HEK293T (cell line): Measurements from ENCODE around the gene MICAL2.

Experiments used
- CTCF ChIA-PET: fragments of 350-600 bp; formaldehyde crosslinking; extraction: SDS; loops from one replicate; lab custom pipeline; 2021; ENCODE audit warnings: antibody characterized with exemption, inconsistent platforms; lab: Yijun Ruan, JAX
- POLR2A ChIA-PET: fragments of 350-600 bp; formaldehyde crosslinking; extraction: SDS; loops from one replicate; lab custom pipeline; 2020; ENCODE audit warnings: antibody characterized with exemption, inconsistent platforms; lab: Yijun Ruan, JAX
- DNase-seq: peaks from one replicate; pipeline ENCODE4 v3.0.0; 2012; ENCODE audit warnings: mixed read lengths; ENCODE audit errors: extremely low spot score
- ARNT ChIP-seq: fragments of 450-650 bp; IDR thresholded peaks from 2 replicates; pipeline ENCODE4 v1.6.1; 2017; ENCODE audit warnings: mild to moderate bottlenecking
- BHLHE40 ChIP-seq: fragments of 450-650 bp; IDR thresholded peaks from 2 replicates; pipeline ENCODE4 v1.6.1; 2016; ENCODE audit warnings: mild to moderate bottlenecking, moderate library complexity, borderline replicate concordance
- CTBP1 ChIP-seq: fragments of 450-650 bp; IDR thresholded peaks from 2 replicates; pipeline ENCODE4 v1.6.1; 2016; ENCODE audit warnings: borderline replicate concordance
- ELF4 ChIP-seq: fragments of 450-650 bp; IDR thresholded peaks from 2 replicates; pipeline ENCODE4 v1.6.1; 2017; ENCODE audit warnings: antibody characterized with exemption
- FOXA1 ChIP-seq: fragments of 450-650 bp; IDR thresholded peaks from 2 replicates; pipeline ENCODE4 v1.6.1; 2016; ENCODE audit warnings: mild to moderate bottlenecking
- FOXK2 ChIP-seq: fragments of 450-650 bp; IDR thresholded peaks from 2 replicates; pipeline ENCODE4 v1.6.1; 2016; ENCODE audit warnings: mild to moderate bottlenecking
- FOXM1 ChIP-seq: fragments of 450-650 bp; IDR thresholded peaks from 2 replicates; pipeline ENCODE4 v1.6.1; 2017; ENCODE audit warnings: mild to moderate bottlenecking, borderline replicate concordance
- HDGF ChIP-seq: fragments of 450-650 bp; IDR thresholded peaks from 2 replicates; pipeline ENCODE4 v1.6.1; 2017; ENCODE audit warnings: antibody characterized with exemption, borderline replicate concordance
- L3MBTL2 ChIP-seq: fragments of 450-650 bp; conservative IDR thresholded peaks from 2 replicates; pipeline ENCODE4 v1.6.1; 2016; ENCODE audit warnings: mild to moderate bottlenecking
- LEF1 ChIP-seq: fragments of 450-650 bp; IDR thresholded peaks from 2 replicates; pipeline ENCODE4 v1.6.1; 2017; ENCODE audit warnings: mild to moderate bottlenecking, borderline replicate concordance
- NFRKB ChIP-seq: fragments of 450-650 bp; IDR thresholded peaks from 2 replicates; pipeline ENCODE4 v1.6.1; 2016; ENCODE audit warnings: mild to moderate bottlenecking, moderate library complexity
- SP1 ChIP-seq: fragments of 450-650 bp; IDR thresholded peaks from 2 replicates; pipeline ENCODE4 v1.6.1; 2017
- SUZ12 ChIP-seq: fragments of 450-650 bp; IDR thresholded peaks from 2 replicates; pipeline ENCODE4 v1.6.1; 2016; ENCODE audit warnings: mild to moderate bottlenecking
- TARDBP ChIP-seq: fragments of 450-650 bp; IDR thresholded peaks from 2 replicates; pipeline ENCODE4 v1.6.1; 2016
- ZNF384 ChIP-seq: fragments of 450-650 bp; IDR thresholded peaks from 2 replicates; pipeline ENCODE4 v1.6.1; 2016
- TF ChIP-seq, protein P1 (sequence below): fragments of 450-650 bp; IDR thresholded peaks from 2 replicates; pipeline ENCODE4 v1.6.1; 2016

The MICAL2 gene

GRCh38 chr11:12165237-12165875 lies 55.0 kb downstream of the MICAL2 start:
- POLR2A ChIA-PET, result no interaction called here
- no peak for TF ChIP-seq BHLHE40
- no peak for TF ChIP-seq FOXK2
- no peak for TF ChIP-seq HDGF
- no peak for TF ChIP-seq FOXM1
- no peak for TF ChIP-seq L3MBTL2
- no peak for TF ChIP-seq SP1
- TF ChIP-seq, protein P1, sequence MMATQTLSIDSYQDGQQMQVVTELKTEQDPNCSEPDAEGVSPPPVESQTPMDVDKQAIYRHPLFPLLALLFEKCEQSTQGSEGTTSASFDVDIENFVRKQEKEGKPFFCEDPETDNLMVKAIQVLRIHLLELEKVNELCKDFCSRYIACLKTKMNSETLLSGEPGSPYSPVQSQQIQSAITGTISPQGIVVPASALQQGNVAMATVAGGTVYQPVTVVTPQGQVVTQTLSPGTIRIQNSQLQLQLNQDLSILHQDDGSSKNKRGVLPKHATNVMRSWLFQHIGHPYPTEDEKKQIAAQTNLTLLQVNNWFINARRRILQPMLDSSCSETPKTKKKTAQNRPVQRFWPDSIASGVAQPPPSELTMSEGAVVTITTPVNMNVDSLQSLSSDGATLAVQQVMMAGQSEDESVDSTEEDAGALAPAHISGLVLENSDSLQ, result no peak
- no peak for TF ChIP-seq ELF4
- no peak for TF ChIP-seq NFRKB
- TF ChIP-seq FOXA1, result no peak
- no peak for TF ChIP-seq TARDBP
- no peak for TF ChIP-seq ARNT
- DNase-seq, result no peak
- CTCF ChIA-PET, result no interaction called here

DNA sequence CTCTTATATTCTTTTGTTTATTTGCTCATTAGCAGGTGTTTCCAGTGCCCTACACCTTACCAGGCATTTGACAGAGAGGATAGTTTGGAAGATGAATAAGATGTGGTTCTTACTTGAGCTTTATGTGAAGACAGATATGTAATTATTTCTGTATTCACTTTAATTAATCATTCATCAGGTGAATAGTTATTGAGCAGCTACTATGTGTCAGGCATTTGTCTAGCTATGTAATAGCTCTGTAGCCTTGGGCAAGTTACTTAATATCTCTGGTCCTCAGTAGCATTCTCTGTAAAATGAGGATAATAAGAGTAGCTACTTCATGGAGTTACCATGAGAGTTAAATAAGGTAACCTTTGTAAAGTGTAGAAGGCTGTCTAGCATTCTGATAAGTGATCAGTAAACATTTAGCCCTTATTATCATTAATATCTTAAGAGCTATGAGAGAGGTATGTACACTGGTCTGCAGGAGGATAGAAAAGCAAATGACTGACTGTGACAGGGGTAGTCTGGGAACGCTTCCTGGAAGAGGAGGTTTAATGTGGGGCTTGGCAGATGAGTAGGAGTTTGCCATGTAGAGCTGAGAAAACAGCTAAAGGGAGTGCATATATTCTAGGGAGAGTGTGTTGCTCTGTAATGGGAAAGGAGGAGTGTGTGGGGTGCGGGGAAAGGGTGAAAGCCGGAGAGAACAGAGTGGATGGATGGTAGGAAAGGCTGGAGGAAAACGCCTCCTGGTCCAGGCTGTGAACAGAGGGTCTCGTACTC lies 56.1 kb downstream of the MICAL2 start:
- DNase-seq, result no peak
- TF ChIP-seq SP1, result no peak
- ChIA-PET POLR2A (no interaction called here), CTCF (no interaction called here)

DNA sequence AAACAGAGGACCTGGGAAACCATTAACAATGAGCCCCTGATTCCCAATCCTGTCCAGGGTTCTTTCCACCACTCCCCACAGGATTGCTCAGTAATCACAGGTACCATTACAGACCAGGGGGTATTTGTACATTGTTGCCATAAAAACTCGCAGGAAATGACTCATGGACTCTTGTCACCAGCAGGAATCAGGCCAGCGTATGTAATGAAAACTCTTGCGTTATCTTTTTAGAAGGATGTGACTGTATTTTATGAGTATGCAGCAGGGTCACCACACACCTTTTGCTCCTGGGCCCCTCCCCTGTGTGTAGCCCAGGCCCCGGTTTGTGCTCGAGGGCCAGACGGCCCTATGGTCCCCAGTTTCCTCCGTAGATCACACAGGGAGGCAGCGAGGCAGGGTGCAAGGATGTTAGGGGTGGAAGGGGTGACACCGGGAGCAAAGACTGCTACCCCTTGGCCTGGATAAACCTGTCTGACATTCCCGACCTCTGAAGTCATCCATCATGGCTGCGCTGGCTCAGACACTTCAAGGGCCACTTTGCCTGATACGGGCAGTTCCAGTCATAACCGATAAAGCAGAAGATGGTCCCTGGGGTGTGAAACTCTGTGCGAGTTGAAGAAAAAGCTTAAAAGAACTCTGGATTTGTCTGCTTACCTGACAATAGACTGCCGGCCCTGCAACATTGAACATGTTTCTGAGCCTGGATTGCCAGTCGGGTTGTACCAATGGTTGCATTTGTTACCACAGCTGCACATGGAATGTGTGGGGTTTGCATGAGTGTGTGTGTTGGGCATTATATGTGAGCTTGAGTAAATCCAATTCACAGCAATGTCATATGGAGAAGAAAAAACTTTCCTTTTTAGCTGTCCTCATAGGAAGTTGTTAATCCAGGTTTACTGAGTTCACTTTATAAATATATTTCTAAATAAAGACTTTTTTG lies 56.9 kb downstream of the MICAL2 start:
- TF ChIP-seq FOXA1, result no peak
- TF ChIP-seq CTBP1, result no peak
- TF ChIP-seq FOXM1, result no peak
- no peak for TF ChIP-seq ZNF384
- TF ChIP-seq, protein P1, result no peak
- TF ChIP-seq BHLHE40, result no peak
- no peak for TF ChIP-seq ELF4
- TF ChIP-seq ARNT, result no peak
- TF ChIP-seq SUZ12, result no peak
- TF ChIP-seq NFRKB, result no peak
- TF ChIP-seq LEF1, result no peak
- no peak for TF ChIP-seq HDGF
- TF ChIP-seq L3MBTL2, result no peak
- no peak for TF ChIP-seq FOXK2
- no peak for TF ChIP-seq SP1
- TF ChIP-seq TARDBP, result no peak
- no peak for DNase-seq
- ChIA-PET CTCF (no interaction called here), POLR2A (interaction anchor here (0.7 kb wide), 1 partner anchor 47 kb away, joined by 3 read pairs; no protein-coding TSS in a partner anchor)

DNA sequence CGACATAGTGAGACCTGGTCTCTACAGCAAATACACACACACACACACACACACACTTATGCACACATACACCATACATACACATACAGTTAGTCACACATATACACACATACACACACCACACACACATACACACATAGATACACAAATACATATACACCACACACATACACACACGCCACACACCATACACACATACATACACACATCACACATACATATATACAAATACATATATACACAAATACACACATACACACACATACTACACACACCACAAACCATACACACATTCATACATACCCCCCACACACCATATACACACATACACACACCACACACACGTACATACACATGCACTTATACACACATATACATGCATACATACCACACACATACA lies 57.7 kb downstream of the MICAL2 start:
- ChIA-PET POLR2A (interaction anchor here (0.7 kb wide), 1 partner anchor 48 kb away, joined by 3 read pairs; no protein-coding TSS in a partner anchor), CTCF (no interaction called here)

GRCh38 chr11:12169822-12170221 lies 59.4 kb downstream of the MICAL2 start:
- TF ChIP-seq ZNF384 (no peak), TARDBP (no peak), LEF1 (no peak), SP1 (no peak), SUZ12 (no peak), NFRKB (no peak), BHLHE40 (no peak), ELF4 (no peak), FOXK2 (no peak), FOXA1 (no peak), ARNT (no peak), HDGF (no peak), FOXM1 (no peak)
- TF ChIP-seq, protein P1, result no peak
- no peak for DNase-seq
- CTCF ChIA-PET, result no interaction called here
- POLR2A ChIA-PET, result no interaction called here

More for the DNA sequence above, 57.7 kb downstream of the MICAL2 start:
- TF ChIP-seq SUZ12 (no peak), L3MBTL2 (no peak), TARDBP (no peak), FOXK2 (no peak), SP1 (no peak), FOXA1 (no peak), CTBP1 (no peak), ZNF384 (no peak), BHLHE40 (no peak), ARNT (no peak), HDGF (no peak), NFRKB (no peak)
- TF ChIP-seq, protein P1, result no peak
- no peak for DNase-seq
